SK-N-SH treated with all-trans-retinoic acid at 6 μM for 48 hours (cell line): ENCODE data around the gene CRADD.

Experiments used
- ATAC-seq: fragments of 200-7000 bp; cut with Tn5 transposase; 3 replicates; pipeline ENCODE4 v1.9.1; 2020; ENCODE audit warnings: mild to moderate bottlenecking, moderate library complexity
- ARNTL ChIP-seq: fragments of 450-650 bp; formaldehyde crosslinking; IDR thresholded peaks from 2 replicates; pipeline ENCODE4 v1.5.0; 2020; ENCODE audit warnings: low read depth, mild to moderate bottlenecking, moderate library complexity, borderline replicate concordance
- BACH2 ChIP-seq: fragments of 250-450 bp; sonication (Bioruptor Pico); IDR thresholded peaks from 2 replicates; pipeline ENCODE4 v1.9.0; 2021; ENCODE audit warnings: mild to moderate bottlenecking, borderline replicate concordance
- CSDC2 ChIP-seq: fragments of 250-450 bp; sonication (Bioruptor Pico); IDR thresholded peaks from 2 replicates; pipeline ENCODE4 v1.5.0; 2020; ENCODE audit warnings: mild to moderate bottlenecking, moderate library complexity
- ESRRG ChIP-seq: fragments of 250-450 bp; sonication (Bioruptor Pico); IDR thresholded peaks from 2 replicates; pipeline ENCODE4 v1.6.1; 2021; ENCODE audit warnings: mild to moderate bottlenecking
- GLIS3 ChIP-seq: fragments of 250-450 bp; sonication (Bioruptor Pico); IDR thresholded peaks from 2 replicates; pipeline ENCODE4 v1.5.0; 2020; ENCODE audit warnings: mild to moderate bottlenecking, moderate library complexity
- ISL1 ChIP-seq: fragments of 250-450 bp; sonication (Bioruptor Pico); IDR thresholded peaks from 2 replicates; pipeline ENCODE4 v2.1.2; 2022; ENCODE audit warnings: mild to moderate bottlenecking, moderate library complexity
- OSR1 ChIP-seq: fragments of 250-450 bp; sonication (Bioruptor Pico); IDR thresholded peaks from 2 replicates; pipeline ENCODE4 v1.8.0; 2022; ENCODE audit warnings: moderate library complexity, mild to moderate bottlenecking, inconsistent platforms
- PPARA ChIP-seq: fragments of 250-450 bp; sonication (Bioruptor Pico); IDR thresholded peaks from 2 replicates; pipeline ENCODE4 v1.5.0; 2020; ENCODE audit warnings: mild to moderate bottlenecking, borderline replicate concordance
- RARB ChIP-seq: fragments of 250-450 bp; sonication (Bioruptor Pico); IDR thresholded peaks from 2 replicates; pipeline ENCODE4 v1.8.0; 2021; ENCODE audit warnings: mild to moderate bottlenecking, moderate library complexity
- SNAI2 ChIP-seq: fragments of 250-450 bp; sonication (Bioruptor Pico); IDR thresholded peaks from 2 replicates; pipeline ENCODE4 v1.5.0; 2020; ENCODE audit warnings: mild to moderate bottlenecking, moderate library complexity
- TCF4 ChIP-seq: fragments of 250-450 bp; sonication (Bioruptor Pico); IDR thresholded peaks from 2 replicates; pipeline ENCODE4 v1.8.0; 2021; ENCODE audit warnings: mild to moderate bottlenecking, moderate library complexity, borderline replicate concordance
- TOX ChIP-seq: fragments of 250-450 bp; sonication (Bioruptor Pico); IDR thresholded peaks from 2 replicates; pipeline ENCODE4 v1.8.0; 2021; ENCODE audit warnings: mild to moderate bottlenecking, moderate library complexity, borderline replicate concordance
- ZC3H10 ChIP-seq: fragments of 250-450 bp; sonication (Bioruptor Pico); IDR thresholded peaks from 2 replicates; pipeline ENCODE4 v1.5.1; 2021; ENCODE audit warnings: mild to moderate bottlenecking, moderate library complexity
- ZFP3 ChIP-seq: fragments of 250-450 bp; sonication (Bioruptor Pico); IDR thresholded peaks from 2 replicates; pipeline ENCODE4 v1.5.0; 2020; ENCODE audit warnings: mild to moderate bottlenecking, moderate library complexity
- ZFP30 ChIP-seq: fragments of 450-650 bp; formaldehyde crosslinking; IDR thresholded peaks from 2 replicates; pipeline ENCODE4 v1.5.0; 2022; ENCODE audit warnings: mild to moderate bottlenecking, moderate library complexity
- ZNF70 ChIP-seq: fragments of 450-650 bp; formaldehyde crosslinking; IDR thresholded peaks from 2 replicates; pipeline ENCODE4 v1.5.0; 2020; ENCODE audit warnings: mild to moderate bottlenecking, moderate library complexity
- ZNF8 ChIP-seq: fragments of 450-650 bp; formaldehyde crosslinking; IDR thresholded peaks from 2 replicates; pipeline ENCODE4 v1.5.0; 2020; ENCODE audit warnings: mild to moderate bottlenecking, moderate library complexity
- TF ChIP-seq, protein P1 (sequence below): fragments of 250-450 bp; sonication (Bioruptor Pico); IDR thresholded peaks from 2 replicates; pipeline ENCODE4 v1.5.0; 2020; ENCODE audit warnings: mild to moderate bottlenecking, moderate library complexity
- TF ChIP-seq, protein P2 (sequence below): fragments of 250-450 bp; sonication (Bioruptor Pico); IDR thresholded peaks from 2 replicates; pipeline ENCODE4 v1.8.0; 2020; ENCODE audit warnings: mild to moderate bottlenecking, moderate library complexity, borderline replicate concordance
- TF ChIP-seq, protein P3 (sequence below): fragments of 250-450 bp; sonication (Bioruptor Pico); IDR thresholded peaks from 2 replicates; pipeline ENCODE4 v1.5.1; 2021; ENCODE audit warnings: mild to moderate bottlenecking, moderate library complexity
- TF ChIP-seq, protein P4 (sequence below): fragments of 250-450 bp; sonication (Bioruptor Pico); IDR thresholded peaks from 2 replicates; pipeline ENCODE4 v1.5.1; 2020; ENCODE audit warnings: low read depth, mild to moderate bottlenecking, moderate library complexity
- TF ChIP-seq, protein P5 (sequence below): fragments of 250-450 bp; sonication (Bioruptor Pico); IDR thresholded peaks from 2 replicates; pipeline ENCODE4 v1.8.0; 2021; ENCODE audit warnings: low read depth, mild to moderate bottlenecking, moderate library complexity, borderline replicate concordance

The CRADD gene

DNA sequence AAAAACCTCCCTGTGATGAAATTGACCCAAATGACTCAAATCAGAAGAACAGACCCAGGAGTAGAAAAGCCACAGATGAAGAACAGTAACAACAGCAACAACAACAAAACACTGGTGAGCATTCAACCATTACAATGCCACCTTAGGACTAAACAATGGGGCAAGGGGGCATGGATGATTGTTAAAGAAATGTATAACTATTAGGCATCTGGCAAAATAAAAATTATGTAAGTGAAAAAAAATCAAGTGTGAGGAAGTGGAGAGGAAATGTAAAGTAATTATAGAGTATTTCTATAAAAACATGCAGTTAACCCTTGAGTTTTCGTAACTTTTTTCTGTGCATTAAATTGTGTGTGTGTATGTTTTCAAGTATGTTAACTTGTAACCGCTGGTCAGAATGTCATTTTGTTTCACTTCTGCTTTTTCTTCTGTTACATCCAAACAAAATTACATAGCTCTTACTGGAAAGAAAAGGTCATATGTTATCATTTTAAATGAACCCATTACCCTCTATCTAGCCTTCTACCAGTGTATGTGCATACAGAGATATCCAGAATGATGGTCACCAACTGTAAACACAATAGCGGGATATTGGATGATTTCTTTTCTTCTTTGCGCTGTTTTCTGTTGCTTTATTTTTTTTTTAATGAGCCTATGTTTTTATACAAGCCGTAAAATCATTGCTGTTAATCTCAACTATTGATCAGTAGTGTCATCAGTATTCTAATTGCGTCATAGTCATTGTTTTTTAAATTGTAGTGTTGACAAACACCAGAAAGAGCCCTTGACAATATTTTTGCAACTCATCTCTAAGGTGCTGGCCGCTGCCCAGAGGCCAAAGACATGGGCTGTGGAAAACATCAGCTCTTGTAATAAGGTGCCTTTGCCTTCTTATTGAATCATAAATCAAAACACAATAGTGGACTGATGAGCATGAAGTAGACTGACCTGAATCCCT lies 170.6 kb downstream of the CRADD start:
- no peak for ATAC-seq
- TF ChIP-seq, protein P1, sequence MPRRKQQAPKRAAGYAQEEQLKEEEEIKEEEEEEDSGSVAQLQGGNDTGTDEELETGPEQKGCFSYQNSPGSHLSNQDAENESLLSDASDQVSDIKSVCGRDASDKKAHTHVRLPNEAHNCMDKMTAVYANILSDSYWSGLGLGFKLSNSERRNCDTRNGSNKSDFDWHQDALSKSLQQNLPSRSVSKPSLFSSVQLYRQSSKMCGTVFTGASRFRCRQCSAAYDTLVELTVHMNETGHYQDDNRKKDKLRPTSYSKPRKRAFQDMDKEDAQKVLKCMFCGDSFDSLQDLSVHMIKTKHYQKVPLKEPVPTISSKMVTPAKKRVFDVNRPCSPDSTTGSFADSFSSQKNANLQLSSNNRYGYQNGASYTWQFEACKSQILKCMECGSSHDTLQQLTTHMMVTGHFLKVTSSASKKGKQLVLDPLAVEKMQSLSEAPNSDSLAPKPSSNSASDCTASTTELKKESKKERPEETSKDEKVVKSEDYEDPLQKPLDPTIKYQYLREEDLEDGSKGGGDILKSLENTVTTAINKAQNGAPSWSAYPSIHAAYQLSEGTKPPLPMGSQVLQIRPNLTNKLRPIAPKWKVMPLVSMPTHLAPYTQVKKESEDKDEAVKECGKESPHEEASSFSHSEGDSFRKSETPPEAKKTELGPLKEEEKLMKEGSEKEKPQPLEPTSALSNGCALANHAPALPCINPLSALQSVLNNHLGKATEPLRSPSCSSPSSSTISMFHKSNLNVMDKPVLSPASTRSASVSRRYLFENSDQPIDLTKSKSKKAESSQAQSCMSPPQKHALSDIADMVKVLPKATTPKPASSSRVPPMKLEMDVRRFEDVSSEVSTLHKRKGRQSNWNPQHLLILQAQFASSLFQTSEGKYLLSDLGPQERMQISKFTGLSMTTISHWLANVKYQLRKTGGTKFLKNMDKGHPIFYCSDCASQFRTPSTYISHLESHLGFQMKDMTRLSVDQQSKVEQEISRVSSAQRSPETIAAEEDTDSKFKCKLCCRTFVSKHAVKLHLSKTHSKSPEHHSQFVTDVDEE (CRISPR knock-in tag) = no peak
- TF ChIP-seq ZNF8 (CRISPR knock-in tag) (no peak), SNAI2 (no peak), ZFP30 (no peak), RARB (CRISPR knock-in tag) (no peak), TOX (CRISPR knock-in tag) (no peak), BACH2 (CRISPR knock-in tag) (no peak), ISL1 (no peak), PPARA (CRISPR knock-in tag) (no peak), OSR1 (CRISPR knock-in tag) (no peak), ZC3H10 (no peak), ARNTL (CRISPR knock-in tag) (no peak), ZFP3 (CRISPR knock-in tag) (no peak), CSDC2 (CRISPR knock-in tag) (no peak), TCF4 (CRISPR knock-in tag) (no peak), ESRRG (CRISPR knock-in tag) (no peak), GLIS3 (CRISPR knock-in tag) (no peak)
- TF ChIP-seq, protein P2, sequence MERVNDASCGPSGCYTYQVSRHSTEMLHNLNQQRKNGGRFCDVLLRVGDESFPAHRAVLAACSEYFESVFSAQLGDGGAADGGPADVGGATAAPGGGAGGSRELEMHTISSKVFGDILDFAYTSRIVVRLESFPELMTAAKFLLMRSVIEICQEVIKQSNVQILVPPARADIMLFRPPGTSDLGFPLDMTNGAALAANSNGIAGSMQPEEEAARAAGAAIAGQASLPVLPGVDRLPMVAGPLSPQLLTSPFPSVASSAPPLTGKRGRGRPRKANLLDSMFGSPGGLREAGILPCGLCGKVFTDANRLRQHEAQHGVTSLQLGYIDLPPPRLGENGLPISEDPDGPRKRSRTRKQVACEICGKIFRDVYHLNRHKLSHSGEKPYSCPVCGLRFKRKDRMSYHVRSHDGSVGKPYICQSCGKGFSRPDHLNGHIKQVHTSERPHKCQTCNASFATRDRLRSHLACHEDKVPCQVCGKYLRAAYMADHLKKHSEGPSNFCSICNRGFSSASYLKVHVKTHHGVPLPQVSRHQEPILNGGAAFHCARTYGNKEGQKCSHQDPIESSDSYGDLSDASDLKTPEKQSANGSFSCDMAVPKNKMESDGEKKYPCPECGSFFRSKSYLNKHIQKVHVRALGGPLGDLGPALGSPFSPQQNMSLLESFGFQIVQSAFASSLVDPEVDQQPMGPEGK (CRISPR knock-in tag) = no peak
- TF ChIP-seq, protein P3, sequence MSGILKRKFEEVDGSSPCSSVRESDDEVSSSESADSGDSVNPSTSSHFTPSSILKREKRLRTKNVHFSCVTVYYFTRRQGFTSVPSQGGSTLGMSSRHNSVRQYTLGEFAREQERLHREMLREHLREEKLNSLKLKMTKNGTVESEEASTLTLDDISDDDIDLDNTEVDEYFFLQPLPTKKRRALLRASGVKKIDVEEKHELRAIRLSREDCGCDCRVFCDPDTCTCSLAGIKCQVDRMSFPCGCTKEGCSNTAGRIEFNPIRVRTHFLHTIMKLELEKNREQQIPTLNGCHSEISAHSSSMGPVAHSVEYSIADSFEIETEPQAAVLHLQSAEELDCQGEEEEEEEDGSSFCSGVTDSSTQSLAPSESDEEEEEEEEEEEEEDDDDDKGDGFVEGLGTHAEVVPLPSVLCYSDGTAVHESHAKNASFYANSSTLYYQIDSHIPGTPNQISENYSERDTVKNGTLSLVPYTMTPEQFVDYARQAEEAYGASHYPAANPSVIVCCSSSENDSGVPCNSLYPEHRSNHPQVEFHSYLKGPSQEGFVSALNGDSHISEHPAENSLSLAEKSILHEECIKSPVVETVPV (CRISPR knock-in tag) = no peak
- TF ChIP-seq, protein P4, sequence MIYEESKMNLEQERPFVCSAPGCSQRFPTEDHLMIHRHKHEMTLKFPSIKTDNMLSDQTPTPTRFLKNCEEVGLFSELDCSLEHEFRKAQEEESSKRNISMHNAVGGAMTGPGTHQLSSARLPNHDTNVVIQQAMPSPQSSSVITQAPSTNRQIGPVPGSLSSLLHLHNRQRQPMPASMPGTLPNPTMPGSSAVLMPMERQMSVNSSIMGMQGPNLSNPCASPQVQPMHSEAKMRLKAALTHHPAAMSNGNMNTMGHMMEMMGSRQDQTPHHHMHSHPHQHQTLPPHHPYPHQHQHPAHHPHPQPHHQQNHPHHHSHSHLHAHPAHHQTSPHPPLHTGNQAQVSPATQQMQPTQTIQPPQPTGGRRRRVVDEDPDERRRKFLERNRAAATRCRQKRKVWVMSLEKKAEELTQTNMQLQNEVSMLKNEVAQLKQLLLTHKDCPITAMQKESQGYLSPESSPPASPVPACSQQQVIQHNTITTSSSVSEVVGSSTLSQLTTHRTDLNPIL = no peak

DNA sequence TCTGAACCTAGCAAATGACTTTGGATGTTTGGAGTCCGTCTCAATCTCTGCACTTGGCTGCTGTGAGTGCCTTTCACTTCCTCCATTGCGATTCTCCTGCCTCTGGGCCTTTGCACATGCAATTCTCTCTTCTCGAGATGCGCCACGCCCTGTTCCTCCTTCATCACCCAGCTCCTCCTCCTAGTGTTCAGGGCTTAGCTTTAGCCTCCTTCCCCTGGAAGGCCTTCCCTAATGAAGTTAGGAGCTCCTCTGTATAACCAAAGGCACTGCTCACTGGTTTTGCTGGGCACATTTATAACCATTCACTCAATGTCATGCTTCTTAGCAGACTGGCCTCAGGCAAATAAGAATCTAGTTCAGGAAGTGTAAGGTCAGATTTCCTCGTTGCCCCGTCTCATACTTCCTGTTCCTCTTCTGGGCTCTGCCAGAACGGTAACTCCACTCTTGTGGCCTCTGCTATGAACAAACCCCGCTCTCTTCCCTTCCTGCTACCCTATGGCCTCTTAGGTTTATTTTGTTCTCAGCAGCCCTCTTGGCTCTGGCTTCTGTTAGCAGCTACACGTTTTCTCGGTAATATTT lies 171.4 kb downstream of the CRADD start:
- TF ChIP-seq GLIS3 (CRISPR knock-in tag) = no peak
- no peak for TF ChIP-seq ZNF8 (CRISPR knock-in tag)
- no peak for ATAC-seq

DNA sequence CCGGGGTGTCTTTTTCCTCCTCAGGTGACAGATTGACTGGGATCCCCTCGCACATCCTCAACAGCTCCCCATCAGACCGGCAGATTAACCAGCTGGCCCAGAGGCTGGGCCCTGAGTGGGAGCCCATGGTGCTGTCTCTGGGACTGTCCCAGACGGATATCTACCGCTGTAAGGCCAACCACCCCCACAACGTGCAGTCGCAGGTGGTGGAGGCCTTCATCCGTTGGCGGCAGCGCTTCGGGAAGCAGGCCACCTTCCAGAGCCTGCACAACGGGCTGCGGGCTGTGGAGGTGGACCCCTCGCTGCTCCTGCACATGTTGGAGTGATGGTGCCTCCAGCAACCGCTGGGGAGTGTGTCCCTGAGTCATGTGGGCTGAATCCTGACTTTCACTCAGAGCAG lies 172.8 kb downstream of the CRADD start:
- ATAC-seq = no peak
- TF ChIP-seq TOX (CRISPR knock-in tag) = no peak
- TF ChIP-seq ESRRG (CRISPR knock-in tag) = no peak
- TF ChIP-seq ZC3H10 = no peak
- TF ChIP-seq CSDC2 (CRISPR knock-in tag) = no peak
- TF ChIP-seq ARNTL (CRISPR knock-in tag) = no peak
- TF ChIP-seq RARB (CRISPR knock-in tag) = no peak
- no peak for TF ChIP-seq ZNF70 (CRISPR knock-in tag)
- TF ChIP-seq ZNF8 (CRISPR knock-in tag) = no peak
- TF ChIP-seq, protein P4 = no peak
- TF ChIP-seq TCF4 (CRISPR knock-in tag) = no peak
- no peak for TF ChIP-seq BACH2 (CRISPR knock-in tag)
- TF ChIP-seq, protein P5, sequence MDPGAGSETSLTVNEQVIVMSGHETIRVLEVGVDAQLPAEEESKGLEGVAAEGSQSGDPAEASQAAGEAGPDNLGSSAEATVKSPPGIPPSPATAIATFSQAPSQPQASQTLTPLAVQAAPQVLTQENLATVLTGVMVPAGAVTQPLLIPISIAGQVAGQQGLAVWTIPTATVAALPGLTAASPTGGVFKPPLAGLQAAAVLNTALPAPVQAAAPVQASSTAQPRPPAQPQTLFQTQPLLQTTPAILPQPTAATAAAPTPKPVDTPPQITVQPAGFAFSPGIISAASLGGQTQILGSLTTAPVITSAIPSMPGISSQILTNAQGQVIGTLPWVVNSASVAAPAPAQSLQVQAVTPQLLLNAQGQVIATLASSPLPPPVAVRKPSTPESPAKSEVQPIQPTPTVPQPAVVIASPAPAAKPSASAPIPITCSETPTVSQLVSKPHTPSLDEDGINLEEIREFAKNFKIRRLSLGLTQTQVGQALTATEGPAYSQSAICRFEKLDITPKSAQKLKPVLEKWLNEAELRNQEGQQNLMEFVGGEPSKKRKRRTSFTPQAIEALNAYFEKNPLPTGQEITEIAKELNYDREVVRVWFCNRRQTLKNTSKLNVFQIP (CRISPR knock-in tag) = no peak
- no peak for TF ChIP-seq GLIS3 (CRISPR knock-in tag)
- TF ChIP-seq, protein P2 (CRISPR knock-in tag) = no peak
